Ascending aorta (tissue), 2 donors: ENCODE measurements around the gene BEST2. TPM values are rescaled to one million over a fixed set of nuclear protein-coding genes. Genes with fewer than 3 reads are reported as not detected.

Experiments used
- DNase-seq, 2 donors: peaks; one replicate each; pipeline ENCODE4 v3.0.0-alpha.2; 2019; ENCODE audit warnings: low spot score in 2 of 2
- H3K27ac ChIP-seq, 2 donors: fragments of 200-600 bp; sonication (generic); one replicate each; pipeline ENCODE4 v1.5.1; 2016 to 2017; ENCODE audit warnings: mild to moderate bottlenecking in 1 of 2
- H3K27me3 ChIP-seq: fragments of 200-600 bp; sonication (generic); one replicate; pipeline ENCODE4 v1.5.1; 2017
- H3K36me3 ChIP-seq, 2 donors: fragments of 200-600 bp; sonication (generic); one replicate each; pipeline ENCODE4 v1.5.1; 2016
- H3K4me1 ChIP-seq, 2 donors: fragments of 200-600 bp; sonication (generic); one replicate each; pipeline ENCODE4 v1.5.1; 2016 to 2017; ENCODE audit warnings: mild to moderate bottlenecking in 1 of 2
- H3K4me3 ChIP-seq, 2 donors: fragments of 200-600 bp; sonication (generic); one replicate each; pipeline ENCODE4 v1.5.1; 2016 to 2017; ENCODE audit warnings: mild to moderate bottlenecking in 1 of 2
- H3K9me3 ChIP-seq, 2 donors: fragments of 200-600 bp; sonication (generic); one replicate each; pipeline ENCODE4 v1.5.1; 2016
- intact Hi-C: fragments of 100-400 bp; cut with DNase I; formaldehyde crosslinking; loops from one replicate; pipeline ENCODE4 v1.15.1; 2023
- total RNA-seq: library from RNA; depleted of rRNA; stranded (reverse); fragments of >200 nt; gene quantifications from one replicate; pipeline ENCODE4 v1.1.0, GENCODE V29; 2016
- TF ChIP-seq, protein P1 (sequence below), 3 experiments: fragments of 200-600 bp in 2 of 3; fragments of 450-650 bp in 1 of 3; sonication (generic) in 2 of 3; IDR thresholded peaks; one replicate each; pipeline ENCODE4 v1.5.1; 2016 to 2019; ENCODE audit warnings: antibody characterized with exemption in 3 of 3, mild to moderate bottlenecking in 1 of 3, moderate library complexity in 1 of 3

BEST2 gene
- not detected for total RNA-seq

- no peak for DNase-seq
- Histone ChIP-seq H3K27me3 (no peaks in the 10 kb centered on the region), H3K9me3 (no peaks in the 10 kb centered on the region), H3K27ac (no peak within 1 kb of the TSS), H3K36me3 (peaks cover 16 to 17% of the 10 kb centered on the region in 2 donors), H3K4me1 (no peaks in the 10 kb centered on the region), H3K4me3 (no peak within 1 kb of the TSS)
- TF ChIP-seq, protein P1, sequence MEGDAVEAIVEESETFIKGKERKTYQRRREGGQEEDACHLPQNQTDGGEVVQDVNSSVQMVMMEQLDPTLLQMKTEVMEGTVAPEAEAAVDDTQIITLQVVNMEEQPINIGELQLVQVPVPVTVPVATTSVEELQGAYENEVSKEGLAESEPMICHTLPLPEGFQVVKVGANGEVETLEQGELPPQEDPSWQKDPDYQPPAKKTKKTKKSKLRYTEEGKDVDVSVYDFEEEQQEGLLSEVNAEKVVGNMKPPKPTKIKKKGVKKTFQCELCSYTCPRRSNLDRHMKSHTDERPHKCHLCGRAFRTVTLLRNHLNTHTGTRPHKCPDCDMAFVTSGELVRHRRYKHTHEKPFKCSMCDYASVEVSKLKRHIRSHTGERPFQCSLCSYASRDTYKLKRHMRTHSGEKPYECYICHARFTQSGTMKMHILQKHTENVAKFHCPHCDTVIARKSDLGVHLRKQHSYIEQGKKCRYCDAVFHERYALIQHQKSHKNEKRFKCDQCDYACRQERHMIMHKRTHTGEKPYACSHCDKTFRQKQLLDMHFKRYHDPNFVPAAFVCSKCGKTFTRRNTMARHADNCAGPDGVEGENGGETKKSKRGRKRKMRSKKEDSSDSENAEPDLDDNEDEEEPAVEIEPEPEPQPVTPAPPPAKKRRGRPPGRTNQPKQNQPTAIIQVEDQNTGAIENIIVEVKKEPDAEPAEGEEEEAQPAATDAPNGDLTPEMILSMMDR (IDR thresholded peaks at IDR 0.05) = no peak
- intact Hi-C loops = no loop called here
These were observed at the start of gene BEST2 for GRCh38 chr19:12751635-12752034. Gene BEST2, plus strand, starts transcription at chr19:12751791. Its CDS starts 802 bp downstream, at chr19:12752593.

GRCh38 chr19:12703046-12703445, 48.5 kb upstream of the BEST2 start:
- H3K27me3 ChIP-seq = no peaks in the 10 kb centered on the region
- H3K9me3 ChIP-seq = no peaks in the 10 kb centered on the region
- intact Hi-C loops = no loop called here
- peaks cover 79 to 82% of the 10 kb centered on the region in 2 donors for H3K36me3 ChIP-seq
- H3K4me1 ChIP-seq = no peaks in the 10 kb centered on the region
- no peak for DNase-seq
- H3K4me3 ChIP-seq = no peak overlapping the region
- no peak overlapping the region for H3K27ac ChIP-seq
- TF ChIP-seq, protein P1 (IDR thresholded peaks at IDR 0.05) = no peak

- Histone ChIP-seq H3K4me3 (no peak overlapping the region), H3K9me3 (no peaks in the 10 kb centered on the region), H3K36me3 (peaks cover 91 to 100% of the 10 kb centered on the region in 2 donors), H3K4me1 (no peaks in the 10 kb centered on the region), H3K27me3 (no peaks in the 10 kb centered on the region), H3K27ac (no peak overlapping the region)
- DNase-seq = no peak
- TF ChIP-seq, protein P1 (IDR thresholded peaks at IDR 0.05) = no peak
- intact Hi-C loops = no loop called here
These were observed 46.4 kb upstream of the BEST2 start for GRCh38 chr19:12705169-12705568.

GRCh38 chr19:12705654-12706331, 45.8 kb upstream of the BEST2 start:
- no peak for DNase-seq
- no peak overlapping the region for H3K4me3 ChIP-seq
- intact Hi-C loops = no loop called here
- no peak overlapping the region for H3K27ac ChIP-seq
- peaks cover 91 to 100% of the 10 kb centered on the region in 2 donors for H3K36me3 ChIP-seq
- H3K9me3 ChIP-seq = no peaks in the 10 kb centered on the region
- H3K4me1 ChIP-seq = no peaks in the 10 kb centered on the region
- TF ChIP-seq, protein P1 (IDR thresholded peaks at IDR 0.05) = no peak
- H3K27me3 ChIP-seq = no peaks in the 10 kb centered on the region

DNA sequence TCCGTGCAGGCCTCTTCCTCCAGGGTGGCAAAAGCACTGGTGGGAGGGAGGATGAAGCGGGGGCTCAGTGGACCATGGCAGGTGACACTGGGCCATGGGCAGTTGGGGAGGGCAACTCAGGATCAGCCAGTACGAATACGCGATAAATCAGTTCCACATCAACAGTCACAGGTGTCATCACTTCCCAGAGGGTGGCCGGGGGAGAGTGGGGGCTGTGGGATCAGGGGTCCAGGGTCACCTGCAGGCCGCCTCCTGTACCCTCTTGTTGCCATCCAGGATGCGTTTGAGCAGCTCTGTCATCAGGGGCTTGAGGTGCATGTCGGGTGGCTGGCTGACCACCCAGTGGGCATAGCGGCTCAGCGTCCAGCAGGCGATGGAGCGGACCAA, 45.3 kb upstream of the BEST2 start:
- no peaks in the 10 kb centered on the region for H3K27me3 ChIP-seq
- no peaks in the 10 kb centered on the region for H3K4me1 ChIP-seq
- intact Hi-C loops = no loop called here
- no peak overlapping the region for H3K27ac ChIP-seq
- H3K36me3 ChIP-seq = peaks cover 91 to 100% of the 10 kb centered on the region in 2 donors
- no peak for DNase-seq
- TF ChIP-seq, protein P1 (IDR thresholded peaks at IDR 0.05) = no peak
- no peak overlapping the region for H3K4me3 ChIP-seq
- H3K9me3 ChIP-seq = no peaks in the 10 kb centered on the region
